Measurements from ENCODE around the gene L3MBTL4.
A peak's percentile ranks its signal among the peaks of the same experiment; 100 is the strongest.

The L3MBTL4 gene

DNA sequence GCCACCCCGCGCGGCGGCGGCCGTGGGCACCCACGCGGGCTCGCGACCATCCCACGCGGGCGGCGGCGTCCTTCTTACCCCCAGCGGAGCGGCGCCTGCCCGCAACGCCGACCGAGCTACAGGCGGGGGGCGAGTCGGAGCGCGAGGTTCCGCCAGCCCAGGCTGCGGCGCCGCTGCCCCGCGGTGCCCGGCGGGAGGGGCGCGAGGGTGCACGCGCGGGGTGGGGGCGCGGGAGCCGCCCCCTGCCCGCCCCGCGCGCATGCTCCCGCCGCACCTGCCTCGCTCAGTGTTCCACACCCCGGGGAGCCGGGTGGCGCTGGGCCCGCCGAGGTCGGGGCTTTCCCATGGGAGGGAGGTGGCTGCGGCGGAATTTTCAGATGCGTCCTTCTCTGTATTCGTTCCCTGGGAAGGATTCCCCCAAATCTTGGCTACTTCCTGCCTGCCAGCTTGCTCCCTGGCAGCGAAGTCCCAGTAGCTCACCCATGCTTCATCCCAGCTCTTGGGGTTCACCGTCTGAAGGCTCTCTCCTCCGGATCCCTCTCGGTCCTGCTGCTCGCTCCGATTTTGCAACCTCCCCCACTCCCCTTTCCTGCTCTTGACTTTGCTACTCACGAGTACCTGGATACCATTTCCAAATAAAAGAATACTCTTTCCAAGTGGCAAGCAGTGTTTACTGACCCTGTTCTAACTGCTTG is at the start of gene L3MBTL4:
Gene L3MBTL4, minus strand, starts transcription at position 189 of the 695 bp plus-strand sequence. CDS start 103,286 bp downstream, outside the sequence.
- peak; percentile 61 for DNase-seq (ENCODE audit: low read depth)
- peak within 1 kb of the TSS; percentile 85 for H3K4me3 ChIP-seq (ENCODE audit: low read depth, low read length)
- TF ChIP-seq CTCF (IDR thresholded peaks at IDR 0.05; ENCODE audit: insufficient read depth, low read depth, low read length, missing control alignments) = no peak

GRCh38 chr18:6452194-6452593 is 37.5 kb upstream of the L3MBTL4 start:
- no peak for TF ChIP-seq CTCF (IDR thresholded peaks at IDR 0.05; ENCODE audit: insufficient read depth, low read depth, low read length, missing control alignments)

DNA sequence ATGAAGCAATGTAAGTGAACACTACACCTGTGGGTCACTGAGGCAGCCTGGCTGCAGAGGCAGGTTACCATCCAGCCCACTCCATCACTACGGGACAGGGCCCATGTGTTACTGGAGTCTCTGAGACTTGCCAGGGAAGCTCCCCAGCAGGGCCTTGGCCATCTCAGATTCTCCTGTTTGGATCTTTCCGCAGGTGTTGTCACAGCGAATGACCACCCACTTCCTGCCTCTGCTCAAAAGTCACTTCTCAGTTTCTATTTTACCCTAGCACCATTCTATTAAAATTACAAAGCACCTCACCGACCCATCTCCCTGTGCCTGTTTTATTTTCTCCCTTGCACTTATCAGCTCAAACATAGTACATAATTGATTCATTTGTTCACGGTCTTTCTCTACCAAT is 34.5 kb upstream of the L3MBTL4 start:
- no peak overlapping the region for H3K4me3 ChIP-seq (ENCODE audit: low read depth, low read length)
- no peak for TF ChIP-seq CTCF (IDR thresholded peaks at IDR 0.05; ENCODE audit: insufficient read depth, low read depth, low read length, missing control alignments)
- peak; percentile 69 for DNase-seq (ENCODE audit: low read depth)

More at GRCh38 chr18:6452194-6452593, 37.5 kb upstream of the L3MBTL4 start:
- no peak for DNase-seq (ENCODE audit: low read depth)
- H3K4me3 ChIP-seq (ENCODE audit: low read depth, low read length) = no peak overlapping the region

DNA sequence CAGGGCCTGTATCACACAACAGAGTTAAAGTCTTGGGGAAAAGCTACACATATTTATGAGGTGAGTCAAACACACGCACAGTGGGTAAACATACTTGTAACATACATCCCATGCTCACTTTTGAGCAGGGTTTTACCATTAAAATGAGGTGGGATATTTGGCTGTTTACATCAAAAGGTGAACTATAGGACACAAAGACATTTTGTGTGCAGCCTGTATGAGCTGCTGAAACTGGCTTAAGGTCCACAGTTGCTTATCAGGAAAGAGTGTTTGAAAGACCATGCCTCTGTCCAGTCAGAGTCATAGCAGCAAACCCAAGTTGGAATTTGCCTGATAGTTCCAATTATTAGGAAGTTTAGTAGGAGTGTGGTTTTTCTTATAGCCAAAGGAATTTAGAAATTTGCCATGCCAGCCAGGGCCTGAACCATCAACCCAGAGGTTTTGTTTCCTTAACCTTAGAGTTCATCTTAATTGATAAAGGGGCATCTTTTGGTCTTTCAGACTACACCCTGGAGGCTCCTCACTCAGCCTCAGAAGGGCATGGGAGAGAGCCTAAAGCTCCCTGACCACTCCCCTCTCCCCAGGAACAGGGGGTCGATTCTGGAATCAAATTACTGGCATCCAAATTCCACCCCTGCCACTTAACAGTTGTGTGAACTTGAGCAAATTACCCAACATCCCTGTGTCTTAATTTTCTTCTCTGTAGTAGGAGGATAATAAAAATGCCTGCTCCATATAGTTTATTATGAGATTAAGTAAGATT is 29.9 kb upstream of the L3MBTL4 start:
- DNase-seq (ENCODE audit: low read depth) = no peak
- TF ChIP-seq CTCF (IDR thresholded peaks at IDR 0.05; ENCODE audit: insufficient read depth, low read depth, low read length, missing control alignments) = no peak
- H3K4me3 ChIP-seq (ENCODE audit: low read depth, low read length) = no peak overlapping the region

GRCh38 chr18:6441200-6441599 is 26.5 kb upstream of the L3MBTL4 start:
- DNase-seq (ENCODE audit: low read depth) = no peak
- H3K4me3 ChIP-seq (ENCODE audit: low read depth, low read length) = no peak overlapping the region
- no peak for TF ChIP-seq CTCF (IDR thresholded peaks at IDR 0.05; ENCODE audit: insufficient read depth, low read depth, low read length, missing control alignments)

- no peak for TF ChIP-seq CTCF (IDR thresholded peaks at IDR 0.05; ENCODE audit: insufficient read depth, low read depth, low read length, missing control alignments)
- DNase-seq (ENCODE audit: low read depth) = peak; percentile 9
- no peak overlapping the region for H3K4me3 ChIP-seq (ENCODE audit: low read depth, low read length)
Measured at GRCh38 chr18:6437937-6438818, 23.5 kb upstream of the L3MBTL4 start.

Data from GM12865 (cell line).